ENCODE results near the gene RPA3. TPM values are rescaled to one million over a fixed set of nuclear protein-coding genes. Genes with fewer than 3 reads are reported as not detected.

Gene RPA3
- total RNA-seq, 1 donor from 2014 or later = 128 TPM

GRCh38 chr7:7713730-7714129, 4.7 kb downstream of the RPA3 start:
- Mint-ChIP-seq H3K27me3 (ENCODE audit: insufficient read depth, low read depth) (peaks cover 7% of the 10 kb centered on the region), H3K9me3 (no peaks in the 10 kb centered on the region), H3K4me3 (no peak overlapping the region), H3K27ac (no peak overlapping the region), H3K4me1 (peaks cover 10% of the 10 kb centered on the region), H3K36me3 (no peaks in the 10 kb centered on the region)
- Histone ChIP-seq H3K4me3 (no peak overlapping the region), H4K20me1 (ENCODE audit: low read depth) (peaks cover 5% of the 10 kb centered on the region), H3K36me3 (no peaks in the 10 kb centered on the region), H2AFZ (replicated peaks) (no peak overlapping the region), H3K27ac (no peak overlapping the region), H3K4me2 (no peak overlapping the region), H3K79me2 (ENCODE audit: low read depth) (no peaks in the 10 kb centered on the region), H3K9ac (no peak overlapping the region), H3K27me3 (no peaks in the 10 kb centered on the region), H3K4me1 (peaks cover 8% of the 10 kb centered on the region), H3F3A (ENCODE audit: low read depth) (peaks cover 3% of the 10 kb centered on the region), H3K9me3 (ENCODE audit: low read depth) (no peaks in the 10 kb centered on the region)
- DNase-seq (ENCODE audit: low spot score) = no peak
- TF ChIP-seq CTCF (IDR thresholded peaks at IDR 0.05) (no peak), EZH2 (IDR thresholded peaks at IDR 0.05) (no peak), EZH2phosphoT487 (IDR thresholded peaks at IDR 0.05) (no peak)

GRCh38 chr7:7710469-7710868, 7.9 kb downstream of the RPA3 start:
- Mint-ChIP-seq H3K9me3 (no peaks in the 10 kb centered on the region), H3K4me1 (peaks cover 27% of the 10 kb centered on the region), H3K27ac (no peak overlapping the region), H3K27me3 (ENCODE audit: insufficient read depth, low read depth) (peaks cover 2% of the 10 kb centered on the region), H3K4me3 (no peak overlapping the region), H3K36me3 (no peaks in the 10 kb centered on the region)
- H3F3A ChIP-seq (ENCODE audit: low read depth) = peaks cover 7% of the 10 kb centered on the region
- no peak overlapping the region for H3K4me2 ChIP-seq
- no peak for TF ChIP-seq EZH2phosphoT487 (IDR thresholded peaks at IDR 0.05)
- TF ChIP-seq CTCF (IDR thresholded peaks at IDR 0.05) = no peak
- TF ChIP-seq EZH2 (IDR thresholded peaks at IDR 0.05) = no peak
- no peak for DNase-seq (ENCODE audit: low spot score)
- no peak overlapping the region for H3K27ac ChIP-seq
- no peaks in the 10 kb centered on the region for H3K79me2 ChIP-seq (ENCODE audit: low read depth)
- H3K27me3 ChIP-seq = no peaks in the 10 kb centered on the region
- peaks cover 5% of the 10 kb centered on the region for H4K20me1 ChIP-seq (ENCODE audit: low read depth)
- H3K36me3 ChIP-seq = no peaks in the 10 kb centered on the region
- H3K4me3 ChIP-seq = no peak overlapping the region
- H2AFZ ChIP-seq (replicated peaks) = no peak overlapping the region
- H3K9me3 ChIP-seq (ENCODE audit: low read depth) = no peaks in the 10 kb centered on the region
- no peak overlapping the region for H3K9ac ChIP-seq
- H3K4me1 ChIP-seq = peaks cover 21% of the 10 kb centered on the region

GRCh38 chr7:7709291-7709690, 9.1 kb downstream of the RPA3 start:
- H4K20me1 ChIP-seq (ENCODE audit: low read depth) = peaks cover 5% of the 10 kb centered on the region
- no peak overlapping the region for H3K4me2 ChIP-seq
- Mint-ChIP-seq H3K4me3 (peak overlapping the region; percentile 27), H3K27me3 (ENCODE audit: insufficient read depth, low read depth) (peaks cover 2% of the 10 kb centered on the region), H3K9me3 (no peaks in the 10 kb centered on the region), H3K4me1 (peaks cover 27% of the 10 kb centered on the region), H3K36me3 (no peaks in the 10 kb centered on the region), H3K27ac (no peak overlapping the region)
- DNase-seq (ENCODE audit: low spot score) = peak; percentile 58
- H3F3A ChIP-seq (ENCODE audit: low read depth) = peaks cover 7% of the 10 kb centered on the region
- no peak overlapping the region for H2AFZ ChIP-seq (replicated peaks)
- no peak for TF ChIP-seq CTCF (IDR thresholded peaks at IDR 0.05)
- TF ChIP-seq EZH2 (IDR thresholded peaks at IDR 0.05) = no peak
- no peak for TF ChIP-seq EZH2phosphoT487 (IDR thresholded peaks at IDR 0.05)
- H3K9ac ChIP-seq = no peak overlapping the region
- no peak overlapping the region for H3K4me3 ChIP-seq
- H3K4me1 ChIP-seq = peaks cover 21% of the 10 kb centered on the region
- no peak overlapping the region for H3K27ac ChIP-seq
- no peaks in the 10 kb centered on the region for H3K79me2 ChIP-seq (ENCODE audit: low read depth)
- H3K27me3 ChIP-seq = no peaks in the 10 kb centered on the region
- no peaks in the 10 kb centered on the region for H3K9me3 ChIP-seq (ENCODE audit: low read depth)
- H3K36me3 ChIP-seq = no peaks in the 10 kb centered on the region

Measured in neural progenitor cell (in vitro differentiated cells).